GM12874 (cell line): ENCODE measurements around the gene CDH23.

Experiments used
- TF ChIP-seq, protein P1 (sequence below): IDR thresholded peaks from 2 replicates; pipeline ENCODE4 v1.5.1; 2011; ENCODE audit warnings: low read depth, mild to moderate bottlenecking, control low read depth, low read length, moderate library complexity; ENCODE audit not compliant: insufficient read depth

CDH23 gene

DNA sequence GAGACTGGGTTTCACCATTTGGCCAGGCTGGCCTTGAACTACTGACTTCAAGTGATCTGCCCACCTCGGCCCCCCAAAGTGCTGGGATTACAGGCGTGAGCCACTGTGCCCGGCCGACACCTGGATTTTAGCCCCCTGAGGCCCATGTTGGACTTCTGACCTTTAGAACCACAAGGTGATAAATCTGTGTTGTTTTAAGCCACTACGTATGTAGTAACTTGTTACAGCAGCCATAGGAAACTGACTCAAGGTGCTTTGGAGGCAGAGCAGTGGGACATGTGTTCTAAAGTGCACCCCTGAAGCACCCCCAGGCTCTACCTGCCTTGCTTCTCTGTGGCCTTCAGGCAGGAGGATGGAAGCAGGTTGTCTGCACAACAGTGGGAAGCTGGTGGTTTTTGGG is 128.4 kb downstream of the CDH23 start:
- TF ChIP-seq, protein P1, sequence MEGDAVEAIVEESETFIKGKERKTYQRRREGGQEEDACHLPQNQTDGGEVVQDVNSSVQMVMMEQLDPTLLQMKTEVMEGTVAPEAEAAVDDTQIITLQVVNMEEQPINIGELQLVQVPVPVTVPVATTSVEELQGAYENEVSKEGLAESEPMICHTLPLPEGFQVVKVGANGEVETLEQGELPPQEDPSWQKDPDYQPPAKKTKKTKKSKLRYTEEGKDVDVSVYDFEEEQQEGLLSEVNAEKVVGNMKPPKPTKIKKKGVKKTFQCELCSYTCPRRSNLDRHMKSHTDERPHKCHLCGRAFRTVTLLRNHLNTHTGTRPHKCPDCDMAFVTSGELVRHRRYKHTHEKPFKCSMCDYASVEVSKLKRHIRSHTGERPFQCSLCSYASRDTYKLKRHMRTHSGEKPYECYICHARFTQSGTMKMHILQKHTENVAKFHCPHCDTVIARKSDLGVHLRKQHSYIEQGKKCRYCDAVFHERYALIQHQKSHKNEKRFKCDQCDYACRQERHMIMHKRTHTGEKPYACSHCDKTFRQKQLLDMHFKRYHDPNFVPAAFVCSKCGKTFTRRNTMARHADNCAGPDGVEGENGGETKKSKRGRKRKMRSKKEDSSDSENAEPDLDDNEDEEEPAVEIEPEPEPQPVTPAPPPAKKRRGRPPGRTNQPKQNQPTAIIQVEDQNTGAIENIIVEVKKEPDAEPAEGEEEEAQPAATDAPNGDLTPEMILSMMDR: no peak

DNA sequence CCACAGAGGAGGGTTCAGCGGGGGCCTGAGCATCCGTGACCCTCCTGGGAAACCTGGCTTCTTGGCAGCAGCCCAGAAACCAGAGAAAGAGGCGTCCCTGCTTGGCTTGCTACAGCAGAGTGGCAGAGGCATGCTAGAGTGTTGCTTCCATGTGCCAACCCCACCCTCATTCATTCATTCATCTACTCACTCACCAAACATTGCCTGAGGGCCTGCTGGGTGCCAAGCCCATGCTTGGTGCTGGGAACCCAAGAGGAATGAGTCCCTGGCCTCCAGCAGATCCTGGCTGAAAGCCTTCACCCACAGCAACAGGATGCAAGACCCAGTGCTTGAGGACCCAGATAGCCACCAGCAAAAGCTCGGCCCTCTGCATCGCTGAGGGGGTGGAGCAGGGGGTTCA is 129.0 kb downstream of the CDH23 start:
- TF ChIP-seq, protein P1: no peak

DNA sequence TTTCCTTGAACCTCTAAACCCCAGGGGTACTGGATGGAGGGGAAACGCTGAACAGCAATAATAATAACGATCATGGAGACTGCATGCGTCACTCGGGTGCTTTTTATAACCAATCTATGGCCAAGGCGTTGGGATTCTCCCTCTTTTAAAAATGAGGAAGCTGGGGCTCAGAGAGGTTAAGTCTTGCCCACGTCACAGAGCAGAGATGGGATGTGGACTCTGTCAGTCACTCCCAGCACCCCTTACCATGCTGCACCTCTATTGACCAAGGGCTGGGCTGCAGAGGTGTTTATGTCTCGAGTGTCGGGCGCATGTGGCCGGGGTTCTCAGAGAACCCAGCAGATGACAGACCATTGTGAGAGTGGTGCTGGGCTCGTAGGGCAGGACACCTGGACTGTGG is 129.9 kb downstream of the CDH23 start:
- TF ChIP-seq, protein P1: no peak

DNA sequence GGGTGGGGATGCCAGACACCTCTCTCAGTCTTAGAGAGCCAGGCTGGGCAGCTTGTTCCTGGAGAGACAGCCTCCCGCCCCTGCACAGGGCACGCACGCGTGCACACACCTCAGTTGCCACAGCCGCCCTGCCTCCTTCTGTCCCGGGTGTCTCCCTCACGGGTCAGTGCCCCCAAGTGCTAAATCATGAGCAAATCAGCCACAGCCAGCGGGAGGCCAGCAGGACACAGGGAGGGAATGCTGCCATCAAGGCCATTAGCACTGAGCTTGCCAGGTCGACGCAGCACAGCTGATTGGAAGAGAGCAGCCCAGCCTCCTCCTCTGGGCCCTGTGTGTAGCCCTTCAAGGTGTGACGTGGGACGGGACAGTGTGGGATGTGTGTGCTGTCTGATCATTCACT is 130.4 kb downstream of the CDH23 start:
- TF ChIP-seq, protein P1: no peak

DNA sequence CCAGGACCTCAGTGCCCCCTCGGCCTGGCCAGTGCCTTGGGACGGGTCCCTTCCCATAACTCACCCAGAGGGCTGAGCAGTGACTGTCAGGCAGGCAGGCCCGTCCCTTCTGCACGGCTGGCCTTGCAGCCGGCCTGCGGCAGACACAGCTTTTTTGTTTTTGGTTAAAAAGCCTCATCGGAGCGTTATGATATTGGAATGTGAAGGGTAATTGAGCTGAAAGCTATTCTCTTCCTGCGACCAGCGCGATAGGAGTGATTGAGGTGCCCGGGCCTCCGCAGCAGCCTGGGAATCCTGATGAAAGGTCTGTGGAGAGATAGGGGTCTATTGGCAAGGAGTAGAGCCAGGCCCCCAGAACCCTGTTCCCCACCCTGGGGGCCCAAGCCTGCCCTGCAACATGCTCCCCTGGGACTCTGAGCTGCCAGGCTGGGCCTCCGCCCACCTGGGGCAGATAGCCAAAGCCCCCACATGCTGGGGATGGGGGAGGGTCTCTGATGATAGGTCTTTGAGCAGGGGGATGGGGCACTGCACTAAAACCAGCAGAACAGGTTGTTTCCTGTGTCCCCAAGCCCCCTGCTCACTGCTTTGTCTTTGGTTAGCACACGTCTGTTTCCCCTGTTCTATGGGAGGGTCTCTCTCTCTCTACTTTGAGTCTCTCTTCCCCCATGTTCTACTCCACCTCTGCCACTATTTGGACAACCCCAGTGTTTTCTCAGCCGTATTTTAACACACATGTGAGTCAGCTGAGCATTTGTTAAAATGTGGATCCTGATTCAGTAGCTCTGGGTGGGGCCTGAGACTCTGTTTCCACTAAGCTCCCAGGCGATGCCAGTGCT is 131.9 kb downstream of the CDH23 start:
- TF ChIP-seq, protein P1: no peak

DNA sequence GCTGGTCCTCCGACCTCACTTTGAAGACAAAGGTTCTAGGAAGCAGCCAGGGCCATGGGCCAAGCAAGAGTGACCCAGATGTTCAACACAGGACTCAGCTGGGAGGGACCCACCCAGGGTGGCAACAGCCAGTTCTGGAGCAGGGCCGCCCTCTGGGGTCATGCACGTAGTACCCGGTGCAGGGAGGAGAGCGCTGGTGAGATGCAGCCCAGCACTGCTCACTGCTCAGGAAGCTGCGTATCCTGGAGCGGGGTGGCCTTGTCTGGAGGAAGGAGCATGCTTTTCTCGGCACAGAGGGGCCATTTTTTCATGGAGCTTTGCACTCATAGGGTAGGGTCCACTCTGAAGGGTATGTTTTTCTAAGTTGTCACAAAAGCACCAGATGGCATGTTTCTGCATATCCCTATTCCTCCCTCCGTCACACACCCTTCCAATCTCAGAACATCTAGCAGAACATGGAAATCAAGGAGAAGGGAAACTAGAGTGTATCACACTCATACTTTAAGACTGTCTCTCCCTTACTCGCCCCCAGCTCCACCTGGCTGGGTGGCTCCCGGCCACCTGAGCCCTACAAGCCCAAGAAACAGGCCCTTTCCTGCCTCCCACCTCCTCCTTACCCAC is 132.6 kb downstream of the CDH23 start:
- TF ChIP-seq, protein P1: no peak

DNA sequence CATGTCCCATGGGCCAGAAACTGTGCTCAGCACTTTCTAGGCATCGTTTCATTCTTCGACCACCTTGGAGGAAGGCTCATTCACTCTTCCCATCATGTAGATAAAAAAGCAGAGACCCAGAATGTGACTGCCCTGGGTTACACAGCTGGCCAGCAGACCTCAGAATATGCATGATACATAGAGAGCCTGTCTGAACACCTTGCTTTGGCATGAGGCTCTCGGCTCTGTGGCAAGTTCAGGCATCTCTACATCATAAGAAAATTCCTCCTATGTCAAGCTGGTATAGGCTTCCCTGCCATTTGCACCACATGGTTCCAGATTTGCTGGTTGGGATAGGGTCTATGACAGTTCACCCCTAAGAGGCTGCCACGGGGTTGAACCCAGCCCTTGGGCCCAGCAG is 134.1 kb downstream of the CDH23 start:
- TF ChIP-seq, protein P1: no peak
